Left forelimb (tissue), 1 donor: ENCODE data around the gene AKR1C4.

Source experiments
- DNase-seq: peaks from one replicate; pipeline ENCODE4 v3.0.0-alpha.2; 2018; ENCODE audit warnings: low spot score

The AKR1C4 gene

DNA sequence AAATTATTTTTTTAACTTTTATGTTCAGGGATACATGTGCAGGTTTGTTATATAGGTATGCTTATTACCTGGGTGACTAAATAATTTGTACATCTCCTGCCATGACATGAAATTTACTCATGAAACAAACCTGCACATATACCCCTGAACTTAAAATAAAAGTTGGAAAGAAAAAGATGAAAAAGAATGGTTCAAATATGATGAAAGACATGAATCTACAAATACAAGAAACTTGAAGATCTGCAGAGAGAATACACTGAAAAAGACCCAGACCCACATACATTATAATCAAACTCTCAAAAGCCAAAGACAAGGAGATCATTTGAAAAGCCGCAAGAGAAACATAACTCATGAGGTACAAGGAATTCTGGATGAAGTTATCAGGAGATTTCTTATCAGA, 70.2 kb downstream of the AKR1C4 start:
- DNase-seq = no peak

DNA sequence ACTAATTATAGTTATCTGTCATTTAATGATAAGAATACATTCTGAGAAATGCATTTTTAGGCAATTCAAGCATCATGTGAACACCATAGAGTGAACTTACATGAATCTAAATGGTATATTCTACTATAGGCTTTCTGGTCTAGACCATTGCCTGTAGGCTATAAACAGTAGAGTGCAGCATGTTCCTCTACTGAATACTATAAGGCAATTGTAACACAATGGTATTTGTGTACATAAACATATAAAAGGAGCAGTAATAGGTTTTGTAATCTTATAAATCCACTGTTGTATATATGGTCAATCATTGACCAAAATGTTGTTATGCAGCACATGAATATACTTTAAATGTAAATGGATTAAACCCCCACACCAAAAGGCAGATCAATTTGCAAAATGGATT, 71.6 kb downstream of the AKR1C4 start:
- DNase-seq = no peak
